ENCODE data around the gene SLC47A2.

DNA sequence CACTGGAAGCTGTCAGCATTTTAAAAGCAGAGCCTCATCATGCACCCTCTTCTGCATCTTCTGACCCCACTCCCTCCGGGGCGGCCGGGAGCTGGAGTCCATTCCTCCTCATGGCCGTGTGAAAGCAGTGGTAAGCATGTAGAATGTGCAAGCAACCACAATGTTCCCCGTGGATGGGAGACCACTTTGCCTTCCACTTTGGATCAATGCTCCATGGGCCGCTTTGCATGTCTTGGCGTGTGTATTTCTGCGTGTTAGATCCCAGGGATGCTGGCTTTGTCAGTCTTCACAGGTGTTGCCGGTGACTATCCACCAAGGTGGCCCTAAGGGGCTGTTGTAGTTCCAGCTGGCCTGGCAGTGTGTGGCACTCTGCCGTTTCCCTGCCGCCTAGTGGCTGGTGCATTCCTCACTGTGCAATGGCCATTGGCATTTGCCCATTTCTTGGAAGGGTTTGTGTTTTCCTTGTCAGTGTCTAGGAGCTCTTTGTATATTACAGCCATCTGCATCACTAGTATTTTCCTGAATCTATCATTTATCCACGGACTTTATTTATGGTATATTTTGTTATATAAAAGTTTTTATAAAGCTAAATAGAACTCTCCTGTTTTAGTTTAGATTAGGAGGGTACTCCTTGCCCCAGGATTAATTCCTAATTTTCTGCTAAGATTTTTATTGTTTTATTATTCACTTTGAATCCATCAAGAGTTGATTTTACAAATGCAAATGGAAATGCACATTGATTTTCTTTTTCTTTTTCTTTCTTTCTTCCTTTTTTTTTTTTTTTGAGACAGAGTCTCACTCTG lies 37.5 kb upstream of the SLC47A2 start:
- TF ChIP-seq CTCF (IDR thresholded peaks at IDR 0.05; ENCODE audit: low read depth, low read length) (peak; percentile 33), EZH2phosphoT487 (IDR thresholded peaks at IDR 0.05; ENCODE audit: low read depth) (no peak)
